Heart left ventricle (tissue), 16 donors: ENCODE data around the gene SEPTIN6. TPM values are rescaled to one million over a fixed set of nuclear protein-coding genes. Genes with fewer than 3 reads are reported as not detected.

Experiments used
- ATAC-seq, 4 donors: fragments of 200-7000 bp; cut with Tn5 transposase; one replicate each; pipeline ENCODE4 v1.9.1; 2020 to 2022; ENCODE audit warnings: moderate library complexity in 4 of 4, mild to moderate bottlenecking in 3 of 4, moderate number of reproducible peaks in 1 of 4
- DNase-seq, 5 donors: peaks; one replicate each; pipeline ENCODE4 v3.0.0-alpha.2; 2020
- H3K27ac ChIP-seq, 12 donors: fragments of 200-600 bp; sonication (generic) in 4 of 12; one replicate each; pipeline versions ENCODE4 v1.5.0 to v1.8.0; 2016 to 2022; ENCODE audit warnings: mild to moderate bottlenecking in 2 of 12
- H3K27me3 ChIP-seq, 9 donors: fragments of 200-600 bp; sonication (generic) in 2 of 9; one replicate each; pipeline versions ENCODE4 v1.5.1 to v1.8.0; 2016 to 2022; ENCODE audit warnings: mild to moderate bottlenecking in 3 of 9
- H3K36me3 ChIP-seq, 9 donors: fragments of 200-600 bp; sonication (generic) in 2 of 9; one replicate each; pipeline versions ENCODE4 v1.5.0 to v1.8.0; 2018 to 2022; ENCODE audit warnings: mild to moderate bottlenecking in 2 of 9
- H3K4me1 ChIP-seq, 12 donors: fragments of 200-600 bp; sonication (generic) in 4 of 12; one replicate each; pipeline versions ENCODE4 v1.5.0 to v1.8.0; 2016 to 2022; ENCODE audit warnings: mild to moderate bottlenecking in 3 of 12
- H3K4me3 ChIP-seq, 12 donors: fragments of 200-600 bp; sonication (generic) in 4 of 12; one replicate each; pipeline versions ENCODE4 v1.5.0 to v1.8.0; 2017 to 2022; ENCODE audit warnings: mild to moderate bottlenecking in 9 of 12, moderate library complexity in 4 of 12
- H3K9me3 ChIP-seq, 12 donors: fragments of 200-600 bp; sonication (generic) in 4 of 12; one replicate each; pipeline versions ENCODE4 v1.5.0 to v1.8.0; 2016 to 2022; ENCODE audit warnings: mild to moderate bottlenecking in 1 of 12
- CTCF ChIP-seq, 12 donors: fragments of 200-600 bp; sonication (generic) in 4 of 12; IDR thresholded peaks; one replicate each; pipeline versions ENCODE4 v1.5.0 to v1.8.0; 2018 to 2022; ENCODE audit warnings: antibody characterized with exemption in 12 of 12, mild to moderate bottlenecking in 5 of 12
- POLR2A ChIP-seq, 2 donors: fragments of 450-650 bp; IDR thresholded peaks; one replicate each; pipeline ENCODE4 v1.6.1; 2017; ENCODE audit warnings: antibody characterized with exemption in 2 of 2, mild to moderate bottlenecking in 2 of 2, moderate library complexity in 2 of 2
- WGBS, 4 donors: extraction: QIAGEN DNeasy Blood & Tissue Kit in 2 of 4; methylation state at CpG; one replicate each; pipeline versions ENCODE4 v1.1.5 to v1.1.7; 2013 to 2018; 5-methylcytosine and 5-hydroxymethylcytosine counted together
- intact Hi-C, 10 donors: fragments of 100-400 bp; cut with DNase I; formaldehyde crosslinking; loops; one replicate each; pipeline versions ENCODE4 v1.11.1 to v1.14.2; 2022
- polyA plus RNA-seq, 2 donors: library from polyadenylated mRNA; stranded (reverse); fragments of 200-250 nt; gene quantifications; one replicate each; pipeline ENCODE4 v1.2.3, GENCODE V29; 2013
- total RNA-seq, 9 donors: library from RNA; depleted of rRNA in 2 of 9; stranded (reverse); fragments of >200 nt in 2 of 9; fragmentation: NEBNext Ultra II Directional in 3 of 9; extraction: Animal tissue kit (Norgen Biotek cat#: 25700) in 3 of 9; gene quantifications; one replicate each; pipeline versions ENCODE4 v1.1.0 to v1.2.4, GENCODE V29; 2016 to 2023
- donor health status: ischemic (EF 13 %, LVEDD 7.1; RV severe dilation, severe dysfunction).
- donor health status: healthy with polysubstance abuse.
- donor health status: DM: no; HTN: yes; CAD: no.
- donor health status: DM: no; HTN: no; CAD: no.
- donor health status: ischemic (EF 25% LVEDD 6.9; RV normal size, moderate dysfunction).
- donor health status: ischemic (EF 25% LVEDD 5.7; RV mildly dilated, moderate dysfunction).
- donor health status: healthy.
- donor health status: DM: yes; HTN: yes; CAD: no.
- donor health status: ischemic (EF 35%, LVEDD 5.7; RV mildly dilated, moderate dysfunction).
- donor health status: nonischemic (EF 11% LVEDD 7.7; RV severe dilation, severe dysfunction).
- donor health status: DM: yes; HTN: yes; CAD: no.
- donor health status: PGD.
- donor health status: ischemic (EF 29% LVEDD 5.4; RV normal size, mild dysfunction).
- donor health status: nonischemic (EF 23%, LVEDD 6.1; RV moderate dilation, normal function).

The SEPTIN6 gene
- total and polyA plus RNA-seq, 11 donors, result 3.3 to 36.4 (median 9.8) TPM

DNA sequence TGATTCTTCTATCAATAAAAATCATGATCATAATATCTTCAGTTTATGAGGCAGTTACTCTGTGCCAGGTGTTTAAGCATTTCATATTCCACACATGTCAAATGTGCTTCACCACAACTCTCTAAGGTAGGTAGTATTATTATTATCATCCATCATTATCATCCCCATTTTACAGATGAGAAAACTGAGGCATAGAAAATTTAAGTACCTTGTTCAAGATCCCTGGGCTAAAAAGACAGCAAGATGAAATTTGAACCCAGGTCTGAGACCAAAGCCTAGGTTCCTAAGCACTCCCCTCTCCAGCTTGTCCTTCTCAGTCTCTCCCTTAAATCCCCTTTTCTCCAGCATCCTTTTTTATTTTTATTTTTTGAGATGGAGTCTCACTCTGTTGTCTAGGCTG is 33.4 kb downstream of the SEPTIN6 start:
- Histone ChIP-seq H3K4me3 (no peak overlapping the region), H3K4me1 (peaks cover 0 to 4% (median 0%) of the 10 kb centered on the region in 12 donors), H3K27me3 (no peaks in the 10 kb centered on the region), H3K9me3 (no peaks in the 10 kb centered on the region), H3K36me3 (peaks cover 0 to 15% (median 0%) of the 10 kb centered on the region in 9 donors), H3K27ac (no peak overlapping the region)
- no peak for TF ChIP-seq POLR2A (IDR thresholded peaks at IDR 0.05)
- no peak for TF ChIP-seq CTCF (IDR thresholded peaks at IDR 0.05)
- no peak for ATAC-seq
- no peak for DNase-seq
- intact Hi-C loops, result loop anchor here in 1 of 10 donors (10.0 kb wide), 1 partner anchor 75 kb away; no protein-coding TSS in a partner anchor

GRCh38 chrX:119655125-119655524 is 37.8 kb downstream of the SEPTIN6 start:
- Histone ChIP-seq H3K36me3 (peaks cover 0 to 39% (median 0%) of the 10 kb centered on the region in 9 donors), H3K27me3 (no peaks in the 10 kb centered on the region), H3K9me3 (no peaks in the 10 kb centered on the region), H3K4me3 (no peak overlapping the region), H3K27ac (peak overlapping the region in 6 of 12 donors; percentile 32 to 70 (median 67)), H3K4me1 (peaks cover 0 to 6% (median 0%) of the 10 kb centered on the region in 12 donors)
- TF ChIP-seq POLR2A (IDR thresholded peaks at IDR 0.05) (peak in 1 of 2 donors; percentile 16), CTCF (IDR thresholded peaks at IDR 0.05) (no peak)
- WGBS, 4 donors, result 50 to 71% (median 65%) methylated on average over 6 of the region's 6 CpGs
- ATAC-seq (peak in 3 of 4 donors; percentile 76 to 84 (median 77)), DNase-seq (peak in 4 of 5 donors; percentile 30 to 74 (median 36))
- intact Hi-C loops, result loop anchor here in 2 of 10 donors (2.0 to 10.0 kb wide), 2 partner anchors 38 to 80 kb away; partner anchors contain the start of gene SEPTIN6 (in 1 of the 2)

DNA sequence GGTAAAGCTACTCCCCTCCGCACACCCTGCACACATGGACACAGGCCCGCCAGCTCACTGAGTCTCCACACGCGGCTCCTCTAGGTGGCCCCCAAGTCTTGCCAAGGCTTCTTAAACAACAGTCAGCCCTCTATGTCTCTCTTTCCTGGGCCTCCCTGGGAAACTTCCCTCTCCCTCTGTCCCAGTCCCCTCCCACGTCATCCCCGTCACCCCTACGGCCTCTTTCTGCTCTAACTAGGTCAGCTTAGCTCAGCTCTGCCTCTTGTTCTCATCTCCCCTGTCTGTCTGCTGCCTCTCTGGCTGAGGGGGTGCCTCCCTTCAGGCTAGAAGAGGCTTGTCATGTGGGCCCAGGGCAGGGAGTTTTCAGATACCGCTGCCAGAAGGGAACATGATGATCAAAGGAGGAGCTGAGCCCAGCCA is 38.8 kb downstream of the SEPTIN6 start:
- intact Hi-C loops, result loop anchor here in 2 of 10 donors (2.0 to 10.0 kb wide), 2 partner anchors 39 to 81 kb away; partner anchors contain the start of gene SEPTIN6 (in 1 of the 2)

More for the DNA sequence above, 38.8 kb downstream of the SEPTIN6 start:
- no peak overlapping the region for H3K4me3 ChIP-seq
- TF ChIP-seq POLR2A (IDR thresholded peaks at IDR 0.05) (no peak), CTCF (IDR thresholded peaks at IDR 0.05) (peak in 6 of 12 donors; percentile 6 to 38 (median 18))
- WGBS, 4 donors, result 60 to 75% (median 64%) methylated on average over 8 of the region's 8 CpGs
- ATAC-seq, result peak; percentile 67 to 93 (median 88)
- H3K27me3 ChIP-seq, result no peaks in the 10 kb centered on the region
- H3K9me3 ChIP-seq, result no peaks in the 10 kb centered on the region
- peak overlapping the region in 8 of 12 donors; percentile 32 to 70 (median 67) for H3K27ac ChIP-seq
- H3K36me3 ChIP-seq, result peaks cover 0 to 49% (median 0%) of the 10 kb centered on the region in 9 donors
- H3K4me1 ChIP-seq, result peaks cover 0 to 6% (median 0%) of the 10 kb centered on the region in 12 donors
- peak; percentile 62 to 78 (median 66) for DNase-seq
